Prostate gland (tissue), 2 donors: ENCODE measurements around the gene STAB1.

Experiments used
- CTCF ChIP-seq, 4 experiments: fragments of 200-600 bp in 2 of 4; fragments of 450-650 bp in 2 of 4; sonication (generic) in 2 of 4; IDR thresholded peaks; 1 replicate in 3 of 4; 2 replicates in 1 of 4; pipeline ENCODE4 v1.5.1; 2016 to 2019; ENCODE audit warnings: antibody characterized with exemption in 4 of 4, mild to moderate bottlenecking in 2 of 4, moderate library complexity in 2 of 4
- POLR2A ChIP-seq: fragments of 450-650 bp; IDR thresholded peaks from one replicate; pipeline ENCODE4 v1.6.1; 2016; ENCODE audit warnings: antibody characterized with exemption, mild to moderate bottlenecking

DNA sequence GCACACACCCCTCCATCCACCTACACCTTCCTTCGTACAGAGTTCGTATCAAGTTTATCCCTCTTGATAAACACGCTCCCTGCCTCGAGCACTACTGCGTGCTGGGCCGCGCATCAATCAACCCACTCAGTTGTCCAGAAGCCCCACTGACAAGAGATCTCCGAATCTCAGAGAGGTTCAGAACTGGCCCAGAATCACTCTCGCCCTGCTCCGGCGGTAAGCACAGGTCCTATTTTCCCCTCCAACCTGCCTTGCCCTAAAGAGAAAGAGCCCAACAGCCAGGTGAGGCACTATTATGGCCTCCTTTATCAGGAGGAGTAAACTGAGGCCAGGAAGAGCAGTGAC lies 40.2 kb upstream of the STAB1 start:
- no peak for TF ChIP-seq CTCF (IDR thresholded peaks at IDR 0.05)
- TF ChIP-seq POLR2A, result no peak
